Measurements from ENCODE around the gene NT5M.
"Not testable (repeated sequence)": the region's sequence is repeated elsewhere in the genome, so short reads cannot be mapped to it uniquely, and the experiment has no call there.

Gene NT5M

GRCh38 chr17:17379197-17379991 lies 76.2 kb downstream of the NT5M start:
- no peak for FAIRE-seq

GRCh38 chr17:17380145-17380925 lies 77.2 kb downstream of the NT5M start:
- FAIRE-seq, result no peak

GRCh38 chr17:17381446-17382064 lies 78.4 kb downstream of the NT5M start:
- FAIRE-seq, result no peak

- no peak for FAIRE-seq
Observed at GRCh38 chr17:17382065-17382459, 78.9 kb downstream of the NT5M start.

GRCh38 chr17:17382971-17383370 lies 79.8 kb downstream of the NT5M start:
- FAIRE-seq, result no peak

GRCh38 chr17:17383431-17384290 lies 80.5 kb downstream of the NT5M start:
- FAIRE-seq, result not testable (repeated sequence)

GRCh38 chr17:17384291-17384615 lies 81.1 kb downstream of the NT5M start:
- FAIRE-seq, result no peak

GRCh38 chr17:17384961-17385360 lies 81.8 kb downstream of the NT5M start:
- no peak for FAIRE-seq

GRCh38 chr17:17385491-17385890 lies 82.3 kb downstream of the NT5M start:
- no peak for FAIRE-seq

GRCh38 chr17:17386094-17386800 lies 83.1 kb downstream of the NT5M start:
- no peak for FAIRE-seq

GRCh38 chr17:17387017-17387497 lies 83.9 kb downstream of the NT5M start:
- no peak for FAIRE-seq

- FAIRE-seq, result no peak
Observed at GRCh38 chr17:17387498-17388362, 84.6 kb downstream of the NT5M start.

- FAIRE-seq, result no peak
Observed at GRCh38 chr17:17388657-17389496, 85.7 kb downstream of the NT5M start.

GRCh38 chr17:17391668-17392370 lies 88.6 kb downstream of the NT5M start:
- no peak for FAIRE-seq

- FAIRE-seq, result no peak
Observed at GRCh38 chr17:17393976-17394375, 90.8 kb downstream of the NT5M start.

- FAIRE-seq, result no peak
Observed at GRCh38 chr17:17394494-17394893, 91.3 kb downstream of the NT5M start.

- FAIRE-seq, result no peak
Observed at GRCh38 chr17:17395246-17395802, 92.2 kb downstream of the NT5M start.

GRCh38 chr17:17395885-17396284 lies 92.7 kb downstream of the NT5M start:
- no peak for FAIRE-seq

Data from G401.6 (cell line).